Adrenal gland (tissue), 12 donors: ENCODE measurements around the gene PPP2R3B. TPM values are rescaled to one million over a fixed set of nuclear protein-coding genes. Genes with fewer than 3 reads are reported as not detected.

Experiments
- DNase-seq, 7 donors: peaks; one replicate each; pipeline ENCODE4 v3.0.0-alpha.2; 2019 to 2020
- H3K27ac ChIP-seq, 5 donors: fragments of 200-600 bp; sonication (generic) in 4 of 5; 1 replicate in 3 of 5; 2 replicates in 2 of 5; pipeline versions ENCODE4 v1.5.1 to v1.8.0; 2016 to 2020; ENCODE audit warnings: mild to moderate bottlenecking in 1 of 5
- H3K27me3 ChIP-seq: fragments of 200-600 bp; 2 replicates; pipeline ENCODE4 v1.8.0; 2021
- H3K36me3 ChIP-seq, 2 donors: fragments of 200-600 bp; replicated peaks in 1 of 2; 1 replicate in 1 of 2; 2 replicates in 1 of 2; pipeline versions ENCODE4 v1.5.1 to v1.8.0; 2018 to 2022
- H3K4me1 ChIP-seq, 2 donors: fragments of 200-600 bp; replicated peaks in 1 of 2; 1 replicate in 1 of 2; 2 replicates in 1 of 2; pipeline versions ENCODE4 v1.5.1 to v1.8.0; 2018 to 2021
- H3K4me3 ChIP-seq, 4 donors: fragments of 200-600 bp; sonication (generic) in 3 of 4; one replicate each; pipeline ENCODE4 v1.5.1; 2016 to 2018
- H3K9me3 ChIP-seq, 3 donors: fragments of 200-600 bp; sonication (generic) in 1 of 3; replicated peaks in 1 of 3; 1 replicate in 2 of 3; 2 replicates in 1 of 3; pipeline versions ENCODE4 v1.5.1 to v1.8.0; 2016 to 2021
- POLR2A ChIP-seq, 2 donors: fragments of 450-650 bp; IDR thresholded peaks; one replicate each; pipeline ENCODE4 v1.6.1; 2017; ENCODE audit warnings: antibody characterized with exemption in 2 of 2, mild to moderate bottlenecking in 2 of 2, moderate library complexity in 1 of 2
- WGBS, 4 donors: extraction: QIAGEN DNeasy Blood & Tissue Kit in 2 of 4; methylation state at CpG; one replicate each; pipeline versions ENCODE4 v1.1.5 to v1.1.7; 2013 to 2017; 5-methylcytosine and 5-hydroxymethylcytosine counted together
- intact Hi-C, 2 donors: fragments of 100-400 bp; cut with DNase I; formaldehyde crosslinking; loops; one replicate each; pipeline versions ENCODE4 v1.14.1 to v1.15.0; 2022 to 2023
- polyA plus RNA-seq, 3 donors: library from polyadenylated mRNA; stranded (reverse); fragments of 200-250 nt in 2 of 3; fragments of 350-450 nt in 1 of 3; fragmentation: Illumina TruSeq in 1 of 3; extraction: RNeasy Lipid Tissue Mini Kit (QIAGEN cat#74804) in 1 of 3; gene quantifications; one replicate each; pipeline ENCODE4 v1.2.3, GENCODE V29; 2013 to 2014
- total RNA-seq, 9 donors: library from RNA; depleted of rRNA in 4 of 9; stranded (reverse); fragments of >200 nt in 4 of 9; fragments of 120-200 nt in 1 of 9; fragmentation: NEBNext Ultra II Directional in 1 of 9; extraction: Animal tissue kit (Norgen Biotek cat#: 25700) in 1 of 9; gene quantifications; one replicate each; pipeline versions ENCODE4 v1.1.0 to v1.2.4, GENCODE V29; 2013 to 2023
- TF ChIP-seq, protein P1 (sequence below), 6 experiments: fragments of 450-650 bp in 4 of 6; fragments of 200-600 bp in 2 of 6; sonication (generic) in 1 of 6; IDR thresholded peaks; 1 replicate in 5 of 6; 2 replicates in 1 of 6; pipeline versions ENCODE4 v1.5.1 to v1.8.0; 2016 to 2021; ENCODE audit warnings: antibody characterized with exemption in 6 of 6, mild to moderate bottlenecking in 2 of 6, moderate library complexity in 1 of 6
- donor health status: healthy with polysubstance abuse.
- donor health status: Bipolar disorder and iron deficiency.
- donor health status: DM: yes; HTN: yes; CAD: no.
- donor health status: DM: no; HTN: no; CAD: no.
- donor health status: DM: no; HTN: no; CAD: no.
- donor health status: DM: yes; HTN: yes; CAD: no.

Gene PPP2R3B
- total and polyA plus RNA-seq, 12 donors, result 2.1 to 112 (median 14.2) TPM

DNA sequence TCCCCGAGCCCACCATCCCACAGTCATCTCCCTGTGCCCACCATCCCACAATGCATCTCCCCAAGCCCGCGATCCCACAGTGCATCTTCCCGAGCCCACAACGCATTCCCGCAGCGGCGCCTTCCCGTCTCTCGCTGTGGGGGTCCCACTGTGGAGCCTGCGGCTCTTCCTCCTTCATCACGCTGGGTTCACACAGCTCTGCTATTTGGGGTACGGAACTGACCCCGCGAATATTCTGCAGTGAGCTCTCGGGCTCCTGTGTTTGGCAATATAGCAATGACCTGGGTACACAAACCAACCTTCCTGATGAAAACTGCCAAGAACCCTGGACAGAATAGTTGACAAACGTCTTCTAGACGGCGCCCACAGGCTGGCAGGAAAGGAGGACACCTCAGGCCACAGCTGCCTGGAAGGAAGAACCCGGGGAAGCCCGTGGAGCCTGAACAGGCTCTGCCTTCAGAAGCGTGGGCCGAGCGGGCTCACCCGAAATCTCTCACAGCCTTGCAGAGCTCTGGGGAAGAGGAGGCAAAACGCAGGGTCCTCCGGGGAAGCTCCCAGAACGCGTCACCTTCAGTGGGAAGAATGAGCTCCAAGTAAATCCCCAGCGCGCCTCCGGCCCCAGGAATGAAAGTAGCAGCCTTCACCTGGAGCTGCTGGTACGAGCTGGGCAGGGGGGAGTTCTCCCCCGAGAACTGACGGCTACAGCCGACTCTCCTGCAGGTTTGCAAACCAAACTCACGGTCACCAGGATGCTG lies 22.9 kb downstream of the PPP2R3B start:
- no peak overlapping the region for H3K4me3 ChIP-seq
- no peak for DNase-seq
- H3K4me1 ChIP-seq, result no peaks in the 10 kb centered on the region
- H3K27ac ChIP-seq, result no peak overlapping the region
- peaks cover 0 to 5% (median 0%) of the 10 kb centered on the region in 3 donors for H3K9me3 ChIP-seq
- intact Hi-C loops, result no loop called here
- no peaks in the 10 kb centered on the region for H3K27me3 ChIP-seq
- no peak for TF ChIP-seq POLR2A (IDR thresholded peaks at IDR 0.05)
- TF ChIP-seq, protein P1, sequence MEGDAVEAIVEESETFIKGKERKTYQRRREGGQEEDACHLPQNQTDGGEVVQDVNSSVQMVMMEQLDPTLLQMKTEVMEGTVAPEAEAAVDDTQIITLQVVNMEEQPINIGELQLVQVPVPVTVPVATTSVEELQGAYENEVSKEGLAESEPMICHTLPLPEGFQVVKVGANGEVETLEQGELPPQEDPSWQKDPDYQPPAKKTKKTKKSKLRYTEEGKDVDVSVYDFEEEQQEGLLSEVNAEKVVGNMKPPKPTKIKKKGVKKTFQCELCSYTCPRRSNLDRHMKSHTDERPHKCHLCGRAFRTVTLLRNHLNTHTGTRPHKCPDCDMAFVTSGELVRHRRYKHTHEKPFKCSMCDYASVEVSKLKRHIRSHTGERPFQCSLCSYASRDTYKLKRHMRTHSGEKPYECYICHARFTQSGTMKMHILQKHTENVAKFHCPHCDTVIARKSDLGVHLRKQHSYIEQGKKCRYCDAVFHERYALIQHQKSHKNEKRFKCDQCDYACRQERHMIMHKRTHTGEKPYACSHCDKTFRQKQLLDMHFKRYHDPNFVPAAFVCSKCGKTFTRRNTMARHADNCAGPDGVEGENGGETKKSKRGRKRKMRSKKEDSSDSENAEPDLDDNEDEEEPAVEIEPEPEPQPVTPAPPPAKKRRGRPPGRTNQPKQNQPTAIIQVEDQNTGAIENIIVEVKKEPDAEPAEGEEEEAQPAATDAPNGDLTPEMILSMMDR (IDR thresholded peaks at IDR 0.05), result no peak
- WGBS, 4 donors, result 95 to 97% (median 96%) methylated on average over 26 to 37 of the region's 37 CpGs
- no peaks in the 10 kb centered on the region for H3K36me3 ChIP-seq

DNA sequence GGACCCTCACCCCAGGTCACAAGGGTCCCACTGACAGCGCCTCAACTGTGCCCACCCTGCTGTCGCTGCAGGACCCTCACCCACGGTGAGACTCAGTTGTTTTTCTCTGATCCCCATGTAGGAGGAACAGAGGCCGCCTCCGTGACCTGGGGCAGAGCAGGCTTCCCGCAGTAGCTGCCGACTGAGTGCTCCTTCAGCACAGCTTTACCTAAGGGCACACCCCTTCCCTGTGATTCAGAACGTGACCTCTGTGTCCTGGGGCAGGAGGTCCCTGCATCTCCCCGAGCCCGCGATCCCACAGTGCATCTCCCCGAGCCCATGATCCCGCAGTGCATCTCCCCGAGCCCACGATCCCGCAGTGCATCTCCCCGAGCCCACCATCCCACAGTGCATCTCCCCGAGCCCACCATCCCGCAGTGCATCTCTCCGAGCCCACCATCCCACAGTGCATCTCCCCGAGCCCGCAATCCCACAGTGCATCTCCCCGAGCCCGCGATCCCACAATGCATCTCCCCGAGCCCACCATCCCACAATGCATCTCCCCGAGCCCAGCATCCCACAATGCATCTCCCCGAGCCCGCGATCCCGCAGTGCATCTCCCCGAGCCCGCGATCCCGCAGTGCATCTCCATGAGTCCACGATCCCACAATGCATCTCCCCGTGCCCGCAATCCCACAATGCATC lies 23.6 kb downstream of the PPP2R3B start:
- Histone ChIP-seq H3K9me3 (peaks cover 0 to 5% (median 0%) of the 10 kb centered on the region in 3 donors), H3K4me1 (no peaks in the 10 kb centered on the region), H3K36me3 (no peaks in the 10 kb centered on the region), H3K27me3 (no peaks in the 10 kb centered on the region), H3K4me3 (no peak overlapping the region), H3K27ac (no peak overlapping the region)
- DNase-seq, result no peak
- intact Hi-C loops, result no loop called here
- WGBS, 4 donors, result 76 to 81% (median 81%) methylated on average over 32 to 38 of the region's 38 CpGs
- TF ChIP-seq, protein P1 (IDR thresholded peaks at IDR 0.05), result no peak
- TF ChIP-seq POLR2A (IDR thresholded peaks at IDR 0.05), result no peak

DNA sequence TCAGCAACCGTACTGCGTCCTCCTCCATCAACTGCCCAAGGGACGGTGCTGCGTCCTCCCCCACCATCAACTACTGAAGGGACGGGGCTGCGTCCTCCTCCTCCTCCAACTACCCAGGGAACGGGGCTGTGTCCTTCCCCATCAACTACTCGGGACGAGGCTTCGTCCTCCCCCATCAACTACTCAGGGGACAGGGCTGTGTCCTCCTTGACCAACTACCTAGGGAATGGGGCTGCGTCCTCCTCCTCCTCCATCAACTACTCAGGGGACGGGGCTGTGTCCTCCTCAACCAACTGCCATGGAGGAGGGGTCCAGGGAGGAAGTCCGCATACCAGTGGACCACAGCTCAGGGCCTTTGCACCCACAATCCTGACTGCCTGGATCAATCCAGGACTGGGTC lies 24.4 kb downstream of the PPP2R3B start:
- intact Hi-C loops, result no loop called here
- Histone ChIP-seq H3K27ac (no peak overlapping the region), H3K4me1 (no peaks in the 10 kb centered on the region), H3K36me3 (no peaks in the 10 kb centered on the region), H3K9me3 (peaks cover 0 to 5% (median 0%) of the 10 kb centered on the region in 3 donors), H3K27me3 (no peaks in the 10 kb centered on the region), H3K4me3 (no peak overlapping the region)
- TF ChIP-seq POLR2A (IDR thresholded peaks at IDR 0.05), result no peak
- TF ChIP-seq, protein P1 (IDR thresholded peaks at IDR 0.05), result no peak
- no peak for DNase-seq
- WGBS, 4 donors, result 93 to 96% (median 95%) methylated on average over 13 of the region's 13 CpGs

DNA sequence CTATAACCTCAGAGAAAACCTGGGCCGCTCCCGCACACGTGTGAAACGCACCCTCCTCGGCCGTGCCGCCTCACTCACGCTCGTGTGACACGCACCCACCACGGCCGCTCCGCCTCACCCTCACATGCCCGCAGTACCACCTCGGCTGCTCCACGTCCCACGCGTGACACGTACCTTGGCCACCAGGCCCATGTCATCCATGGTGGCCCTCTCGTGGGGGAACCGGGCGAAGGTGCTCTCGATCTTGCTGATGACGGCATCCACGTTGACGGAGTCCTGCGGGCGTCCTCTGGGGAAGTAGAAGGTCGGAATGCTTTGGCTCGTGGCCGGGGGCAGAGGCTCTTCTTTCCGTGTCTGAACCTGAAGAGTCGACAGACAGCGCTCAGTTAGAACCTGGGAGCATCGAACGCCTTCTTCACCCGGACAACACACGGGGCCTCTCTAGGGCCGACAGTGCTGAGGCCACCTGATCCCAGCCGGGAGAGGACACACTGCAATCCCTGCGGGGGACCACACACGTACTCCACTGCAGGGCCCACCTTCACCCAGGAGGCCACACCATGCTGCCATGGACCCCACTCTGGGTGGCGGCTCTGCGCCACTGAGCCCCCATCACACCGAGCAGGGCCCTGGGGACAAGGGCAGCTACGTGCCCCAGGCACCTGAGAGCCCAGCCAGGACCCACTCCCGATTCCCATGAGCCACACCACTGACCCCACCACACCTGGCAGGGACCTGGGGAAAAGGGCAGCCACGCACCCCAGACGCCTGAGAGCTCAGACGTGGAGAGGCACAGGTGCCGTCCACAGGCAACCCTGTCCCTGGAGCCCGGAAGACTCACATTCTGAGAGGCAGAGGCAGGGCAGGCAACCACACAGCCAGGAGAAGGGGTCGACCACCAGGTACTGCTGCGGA lies 25.2 kb downstream of the PPP2R3B start:
- Histone ChIP-seq H3K27ac (no peak overlapping the region), H3K36me3 (no peaks in the 10 kb centered on the region), H3K4me3 (no peak overlapping the region), H3K9me3 (peaks cover 0 to 5% (median 0%) of the 10 kb centered on the region in 3 donors), H3K4me1 (no peaks in the 10 kb centered on the region), H3K27me3 (no peaks in the 10 kb centered on the region)
- intact Hi-C loops, result no loop called here
- no peak for DNase-seq
- WGBS, 4 donors, result 95 to 98% (median 97%) methylated on average over 42 to 54 of the region's 54 CpGs
- no peak for TF ChIP-seq POLR2A (IDR thresholded peaks at IDR 0.05)
- TF ChIP-seq, protein P1 (IDR thresholded peaks at IDR 0.05), result no peak
